ENCODE data around the gene ZNF581.

DNA sequence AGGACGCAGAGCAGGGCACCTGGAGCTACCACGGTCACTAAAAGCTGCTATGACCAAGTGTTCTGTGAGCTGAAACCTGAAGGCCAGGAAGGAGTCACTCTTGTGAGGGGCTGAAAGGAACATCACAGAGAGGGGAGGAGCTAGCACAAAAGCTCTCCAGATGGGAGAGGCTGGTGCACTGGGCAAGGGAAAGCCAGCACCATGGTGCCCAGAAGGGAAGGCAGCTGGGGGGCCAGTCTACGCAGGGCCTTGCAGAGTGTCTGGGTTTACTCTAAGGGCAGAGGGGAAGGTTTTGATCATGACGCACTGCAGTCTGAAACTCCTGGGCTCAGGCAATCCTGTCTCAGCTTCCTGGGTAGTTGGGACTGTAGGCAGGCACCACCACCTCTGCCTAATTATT, 6.7 kb upstream of the ZNF581 start:
- TF ChIP-seq, protein P1, sequence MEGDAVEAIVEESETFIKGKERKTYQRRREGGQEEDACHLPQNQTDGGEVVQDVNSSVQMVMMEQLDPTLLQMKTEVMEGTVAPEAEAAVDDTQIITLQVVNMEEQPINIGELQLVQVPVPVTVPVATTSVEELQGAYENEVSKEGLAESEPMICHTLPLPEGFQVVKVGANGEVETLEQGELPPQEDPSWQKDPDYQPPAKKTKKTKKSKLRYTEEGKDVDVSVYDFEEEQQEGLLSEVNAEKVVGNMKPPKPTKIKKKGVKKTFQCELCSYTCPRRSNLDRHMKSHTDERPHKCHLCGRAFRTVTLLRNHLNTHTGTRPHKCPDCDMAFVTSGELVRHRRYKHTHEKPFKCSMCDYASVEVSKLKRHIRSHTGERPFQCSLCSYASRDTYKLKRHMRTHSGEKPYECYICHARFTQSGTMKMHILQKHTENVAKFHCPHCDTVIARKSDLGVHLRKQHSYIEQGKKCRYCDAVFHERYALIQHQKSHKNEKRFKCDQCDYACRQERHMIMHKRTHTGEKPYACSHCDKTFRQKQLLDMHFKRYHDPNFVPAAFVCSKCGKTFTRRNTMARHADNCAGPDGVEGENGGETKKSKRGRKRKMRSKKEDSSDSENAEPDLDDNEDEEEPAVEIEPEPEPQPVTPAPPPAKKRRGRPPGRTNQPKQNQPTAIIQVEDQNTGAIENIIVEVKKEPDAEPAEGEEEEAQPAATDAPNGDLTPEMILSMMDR (IDR thresholded peaks at IDR 0.05; ENCODE audit: low read length), result no peak
- TF ChIP-seq EZH2 (IDR thresholded peaks at IDR 0.05; ENCODE audit: borderline replicate concordance, low read length), result no peak
